ENCODE results near the gene EVX1.

DNA sequence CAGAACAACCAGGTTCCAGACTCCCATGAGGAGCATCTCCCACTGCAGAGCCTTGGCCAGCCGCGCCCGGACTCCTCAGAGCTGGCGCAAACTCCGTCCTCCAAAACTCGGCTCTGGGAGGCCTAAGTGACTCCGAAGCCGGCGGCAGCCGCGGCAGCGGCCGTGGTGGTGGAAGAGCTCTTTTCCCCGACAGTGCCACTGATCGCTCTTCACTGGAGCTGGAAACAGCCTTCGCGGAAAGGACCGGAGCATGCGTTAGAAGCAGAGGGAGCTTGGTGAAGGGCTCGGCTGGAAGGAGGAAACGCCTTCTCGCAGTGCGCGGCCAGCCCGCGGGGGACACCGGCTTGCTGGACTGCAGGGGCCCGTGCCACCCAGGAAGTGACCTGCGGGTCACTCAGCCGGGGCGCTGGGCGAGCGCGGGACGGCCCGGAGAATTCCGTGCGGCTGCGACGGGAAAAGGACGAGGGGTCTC lies 37.7 kb upstream of the EVX1 start:
- TF ChIP-seq EZH2 (IDR thresholded peaks at IDR 0.05; ENCODE audit: insufficient read depth, poor library complexity, severe bottlenecking) (no peak), EZH2phosphoT487 (IDR thresholded peaks at IDR 0.05; ENCODE audit: insufficient read depth, low read depth) (no peak)

All from GM23248 (cell line).